Spleen (tissue), 7 donors: ENCODE measurements around the gene STKLD1.

Experiments used
- POLR2A ChIP-seq, 3 donors: fragments of 450-650 bp; IDR thresholded peaks; one replicate each; pipeline ENCODE4 v1.5.1; 2017; ENCODE audit warnings: antibody characterized with exemption in 3 of 3, mild to moderate bottlenecking in 1 of 3
- TF ChIP-seq, protein P1 (sequence below), 11 experiments: fragments of 200-600 bp in 7 of 11; fragments of 450-650 bp in 4 of 11; sonication (generic) in 4 of 11; IDR thresholded peaks in 8 of 11; conservative IDR thresholded peaks in 3 of 11; 1 replicate in 7 of 11; 2 replicates in 4 of 11; pipeline versions ENCODE4 v1.4.0 to v1.8.0; 2016 to 2021; ENCODE audit warnings: antibody characterized with exemption in 11 of 11, inconsistent platforms in 4 of 11, mild to moderate bottlenecking in 1 of 11
- donor health status: DM: no; HTN: no; CAD: no; lungs with moderate emphysema.
- donor health status: DM: no; HTN: no; CAD: no.
- donor health status: DM: no; HTN: no; CAD: no.

- no peak for TF ChIP-seq POLR2A (IDR thresholded peaks at IDR 0.05)
- TF ChIP-seq, protein P1, sequence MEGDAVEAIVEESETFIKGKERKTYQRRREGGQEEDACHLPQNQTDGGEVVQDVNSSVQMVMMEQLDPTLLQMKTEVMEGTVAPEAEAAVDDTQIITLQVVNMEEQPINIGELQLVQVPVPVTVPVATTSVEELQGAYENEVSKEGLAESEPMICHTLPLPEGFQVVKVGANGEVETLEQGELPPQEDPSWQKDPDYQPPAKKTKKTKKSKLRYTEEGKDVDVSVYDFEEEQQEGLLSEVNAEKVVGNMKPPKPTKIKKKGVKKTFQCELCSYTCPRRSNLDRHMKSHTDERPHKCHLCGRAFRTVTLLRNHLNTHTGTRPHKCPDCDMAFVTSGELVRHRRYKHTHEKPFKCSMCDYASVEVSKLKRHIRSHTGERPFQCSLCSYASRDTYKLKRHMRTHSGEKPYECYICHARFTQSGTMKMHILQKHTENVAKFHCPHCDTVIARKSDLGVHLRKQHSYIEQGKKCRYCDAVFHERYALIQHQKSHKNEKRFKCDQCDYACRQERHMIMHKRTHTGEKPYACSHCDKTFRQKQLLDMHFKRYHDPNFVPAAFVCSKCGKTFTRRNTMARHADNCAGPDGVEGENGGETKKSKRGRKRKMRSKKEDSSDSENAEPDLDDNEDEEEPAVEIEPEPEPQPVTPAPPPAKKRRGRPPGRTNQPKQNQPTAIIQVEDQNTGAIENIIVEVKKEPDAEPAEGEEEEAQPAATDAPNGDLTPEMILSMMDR (IDR thresholded peaks at IDR 0.05 in 8 of 11, conservative IDR thresholded peaks at IDR 0.05 in 3 of 11), result no peak
These were observed 11.5 kb downstream of the STKLD1 start for GRCh38 chr9:133387680-133388079.
